ENCODE results near the gene DCST2. TPM values are rescaled to one million over a fixed set of nuclear protein-coding genes. Genes with fewer than 3 reads are reported as not detected.

Gene DCST2
- total and polyA plus RNA-seq, 9 of the 15 experiments (the other 6 are each of a cell fraction or from before 2014, with no cell fraction given): 0.09 to 0.49 (median 0.11) TPM; not detected in 3

GRCh38 chr1:155079487-155080311 lies 46.1 kb upstream of the DCST2 start (continued):
- TF ChIP-seq, protein P1, sequence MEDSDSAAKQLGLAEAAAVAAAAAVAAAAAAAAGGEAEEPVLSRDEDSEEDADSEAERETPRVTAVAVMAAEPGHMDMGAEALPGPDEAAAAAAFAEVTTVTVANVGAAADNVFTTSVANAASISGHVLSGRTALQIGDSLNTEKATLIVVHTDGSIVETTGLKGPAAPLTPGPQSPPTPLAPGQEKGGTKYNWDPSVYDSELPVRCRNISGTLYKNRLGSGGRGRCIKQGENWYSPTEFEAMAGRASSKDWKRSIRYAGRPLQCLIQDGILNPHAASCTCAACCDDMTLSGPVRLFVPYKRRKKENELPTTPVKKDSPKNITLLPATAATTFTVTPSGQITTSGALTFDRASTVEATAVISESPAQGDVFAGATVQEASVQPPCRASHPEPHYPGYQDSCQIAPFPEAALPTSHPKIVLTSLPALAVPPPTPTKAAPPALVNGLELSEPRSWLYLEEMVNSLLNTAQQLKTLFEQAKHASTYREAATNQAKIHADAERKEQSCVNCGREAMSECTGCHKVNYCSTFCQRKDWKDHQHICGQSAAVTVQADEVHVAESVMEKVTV (CRISPR knock-in tag; IDR thresholded peaks at IDR 0.05): no peak
- TF ChIP-seq ARHGAP35 (IDR thresholded peaks at IDR 0.05; ENCODE audit: partially characterized antibody): peak; percentile 25
- TF ChIP-seq POLR2H (tag; IDR thresholded peaks at IDR 0.05; ENCODE audit: low read depth): no peak
- no peak for TF ChIP-seq NFYB (IDR thresholded peaks at IDR 0.05; ENCODE audit: extremely low read depth, insufficient read length)
- TF ChIP-seq, protein P2, sequence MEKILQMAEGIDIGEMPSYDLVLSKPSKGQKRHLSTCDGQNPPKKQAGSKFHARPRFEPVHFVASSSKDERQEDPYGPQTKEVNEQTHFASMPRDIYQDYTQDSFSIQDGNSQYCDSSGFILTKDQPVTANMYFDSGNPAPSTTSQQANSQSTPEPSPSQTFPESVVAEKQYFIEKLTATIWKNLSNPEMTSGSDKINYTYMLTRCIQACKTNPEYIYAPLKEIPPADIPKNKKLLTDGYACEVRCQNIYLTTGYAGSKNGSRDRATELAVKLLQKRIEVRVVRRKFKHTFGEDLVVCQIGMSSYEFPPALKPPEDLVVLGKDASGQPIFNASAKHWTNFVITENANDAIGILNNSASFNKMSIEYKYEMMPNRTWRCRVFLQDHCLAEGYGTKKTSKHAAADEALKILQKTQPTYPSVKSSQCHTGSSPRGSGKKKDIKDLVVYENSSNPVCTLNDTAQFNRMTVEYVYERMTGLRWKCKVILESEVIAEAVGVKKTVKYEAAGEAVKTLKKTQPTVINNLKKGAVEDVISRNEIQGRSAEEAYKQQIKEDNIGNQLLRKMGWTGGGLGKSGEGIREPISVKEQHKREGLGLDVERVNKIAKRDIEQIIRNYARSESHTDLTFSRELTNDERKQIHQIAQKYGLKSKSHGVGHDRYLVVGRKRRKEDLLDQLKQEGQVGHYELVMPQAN (IDR thresholded peaks at IDR 0.05; ENCODE audit: borderline replicate concordance): peak; percentile 42; the same call in 1 of the 2 replicates
- TF ChIP-seq KDM2B (CRISPR knock-in tag; IDR thresholded peaks at IDR 0.05): 0 out of 2 replicates have a peak, but pooled peaks have one; percentile 45
- no peak for TF ChIP-seq TFE3 (CRISPR knock-in tag; IDR thresholded peaks at IDR 0.05)
- TF ChIP-seq OTX1 (CRISPR knock-in tag; IDR thresholded peaks at IDR 0.05): no peak
- TF ChIP-seq, protein P3, sequence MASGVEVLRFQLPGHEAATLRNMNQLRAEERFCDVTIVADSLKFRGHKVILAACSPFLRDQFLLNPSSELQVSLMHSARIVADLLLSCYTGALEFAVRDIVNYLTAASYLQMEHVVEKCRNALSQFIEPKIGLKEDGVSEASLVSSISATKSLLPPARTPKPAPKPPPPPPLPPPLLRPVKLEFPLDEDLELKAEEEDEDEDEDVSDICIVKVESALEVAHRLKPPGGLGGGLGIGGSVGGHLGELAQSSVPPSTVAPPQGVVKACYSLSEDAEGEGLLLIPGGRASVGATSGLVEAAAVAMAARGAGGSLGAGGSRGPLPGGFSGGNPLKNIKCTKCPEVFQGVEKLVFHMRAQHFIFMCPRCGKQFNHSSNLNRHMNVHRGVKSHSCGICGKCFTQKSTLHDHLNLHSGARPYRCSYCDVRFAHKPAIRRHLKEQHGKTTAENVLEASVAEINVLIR (CRISPR knock-in tag; IDR thresholded peaks at IDR 0.05): no peak
- TF ChIP-seq GABPB2 (CRISPR knock-in tag; conservative IDR thresholded peaks at IDR 0.05): no peak
- TF ChIP-seq ZNF449 (CRISPR knock-in tag; IDR thresholded peaks at IDR 0.05): no peak
- TF ChIP-seq, protein P4, sequence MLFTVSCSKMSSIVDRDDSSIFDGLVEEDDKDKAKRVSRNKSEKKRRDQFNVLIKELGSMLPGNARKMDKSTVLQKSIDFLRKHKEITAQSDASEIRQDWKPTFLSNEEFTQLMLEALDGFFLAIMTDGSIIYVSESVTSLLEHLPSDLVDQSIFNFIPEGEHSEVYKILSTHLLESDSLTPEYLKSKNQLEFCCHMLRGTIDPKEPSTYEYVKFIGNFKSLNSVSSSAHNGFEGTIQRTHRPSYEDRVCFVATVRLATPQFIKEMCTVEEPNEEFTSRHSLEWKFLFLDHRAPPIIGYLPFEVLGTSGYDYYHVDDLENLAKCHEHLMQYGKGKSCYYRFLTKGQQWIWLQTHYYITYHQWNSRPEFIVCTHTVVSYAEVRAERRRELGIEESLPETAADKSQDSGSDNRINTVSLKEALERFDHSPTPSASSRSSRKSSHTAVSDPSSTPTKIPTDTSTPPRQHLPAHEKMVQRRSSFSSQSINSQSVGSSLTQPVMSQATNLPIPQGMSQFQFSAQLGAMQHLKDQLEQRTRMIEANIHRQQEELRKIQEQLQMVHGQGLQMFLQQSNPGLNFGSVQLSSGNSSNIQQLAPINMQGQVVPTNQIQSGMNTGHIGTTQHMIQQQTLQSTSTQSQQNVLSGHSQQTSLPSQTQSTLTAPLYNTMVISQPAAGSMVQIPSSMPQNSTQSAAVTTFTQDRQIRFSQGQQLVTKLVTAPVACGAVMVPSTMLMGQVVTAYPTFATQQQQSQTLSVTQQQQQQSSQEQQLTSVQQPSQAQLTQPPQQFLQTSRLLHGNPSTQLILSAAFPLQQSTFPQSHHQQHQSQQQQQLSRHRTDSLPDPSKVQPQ (CRISPR knock-in tag; IDR thresholded peaks at IDR 0.05; ENCODE audit: borderline replicate concordance): no peak
- no peak for TF ChIP-seq MAFG (tag; conservative IDR thresholded peaks at IDR 0.05)
- no peak for TF ChIP-seq HDAC8 (tag; IDR thresholded peaks at IDR 0.05)
- no peak for TF ChIP-seq PHF21A (IDR thresholded peaks at IDR 0.05; ENCODE audit: borderline replicate concordance, low read depth)
- TF ChIP-seq RBM22 (IDR thresholded peaks at IDR 0.05; ENCODE audit: low read depth, low read length, poor library complexity, severe bottlenecking): no peak

Measured in K562 (cell line).